Effector memory CD4-positive, alpha-beta T cell (primary cell): Measurements from ENCODE around the gene WFIKKN1.

Experiments
- DNase-seq, 3 donors: peaks; one replicate each; pipeline ENCODE4 v3.0.0-alpha.2; 2020
- H3K27ac ChIP-seq: 2 replicates; pipeline ENCODE4 v1.7.0; 2013; ENCODE audit warnings: mild to moderate bottlenecking, low read length, moderate library complexity; ENCODE audit not compliant: insufficient read depth, poor library complexity, severe bottlenecking
- H3K27me3 ChIP-seq: replicated peaks from 2 replicates; pipeline ENCODE4 v1.7.0; 2013; ENCODE audit warnings: mild to moderate bottlenecking, low read length; ENCODE audit not compliant: insufficient read depth, control insufficient read depth, poor library complexity, severe bottlenecking
- H3K36me3 ChIP-seq: 2 replicates; pipeline ENCODE4 v1.7.0; 2013; ENCODE audit warnings: mild to moderate bottlenecking, low read length, moderate library complexity; ENCODE audit not compliant: control insufficient read depth, insufficient read depth
- H3K4me1 ChIP-seq: 2 replicates; pipeline ENCODE4 v1.7.0; 2013; ENCODE audit warnings: low read length, mild to moderate bottlenecking; ENCODE audit not compliant: control insufficient read depth, insufficient read depth, poor library complexity, severe bottlenecking
- H3K4me3 ChIP-seq: 2 replicates; pipeline ENCODE4 v1.7.0; 2013; ENCODE audit warnings: low read length, low read depth, mild to moderate bottlenecking; ENCODE audit not compliant: insufficient read depth, poor library complexity, severe bottlenecking
- H3K9me3 ChIP-seq: 2 replicates; pipeline ENCODE4 v1.7.0; 2013; ENCODE audit warnings: mild to moderate bottlenecking, low read length, moderate library complexity; ENCODE audit not compliant: control insufficient read depth

Gene WFIKKN1

DNA sequence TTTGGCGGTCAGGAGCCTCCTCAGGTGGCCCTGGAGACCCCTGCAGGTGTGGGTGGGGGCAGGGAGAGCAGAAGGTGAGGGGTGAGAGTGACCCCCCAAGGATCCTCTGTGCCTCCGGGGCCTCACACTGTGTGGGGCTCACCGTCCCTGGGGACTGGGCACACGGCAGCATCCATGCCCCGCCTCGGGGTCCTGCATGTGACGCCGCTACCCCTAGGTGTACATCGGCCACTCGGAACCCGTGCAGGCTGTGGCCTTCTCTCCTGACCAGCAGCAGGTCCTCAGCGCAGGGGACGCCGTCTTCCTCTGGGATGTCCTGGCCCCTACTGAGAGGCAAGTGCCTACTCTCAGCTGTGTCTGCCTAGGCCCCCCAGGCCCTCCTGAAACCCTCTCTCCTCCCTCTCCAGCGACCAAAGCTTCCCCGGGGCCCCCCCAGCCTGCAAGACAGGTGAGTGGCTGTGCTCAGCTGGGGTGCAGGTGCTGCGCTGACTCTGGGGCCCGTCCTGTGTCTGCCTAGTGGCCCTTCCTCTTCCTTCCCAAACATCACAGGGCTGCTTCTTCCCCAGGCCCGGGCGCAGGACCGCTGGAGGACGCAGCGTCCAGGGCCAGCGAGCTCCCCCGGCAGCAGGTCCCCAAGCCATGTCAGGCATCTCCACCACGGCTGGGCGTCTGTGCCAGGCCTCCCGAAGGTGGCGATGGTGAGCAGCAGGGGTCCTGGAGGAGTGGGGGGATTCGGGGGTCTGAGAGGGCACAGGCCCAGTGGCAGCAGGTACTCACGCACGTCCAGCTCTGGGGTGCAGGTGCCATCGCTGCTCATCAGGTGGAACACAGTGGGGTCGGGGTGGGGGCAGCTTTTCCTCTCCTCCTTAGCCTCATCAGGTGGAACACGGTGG is 28.1 kb downstream of the WFIKKN1 start:
- no peaks in the 10 kb centered on the region for H3K36me3 ChIP-seq
- DNase-seq: no peak
- H3K4me3 ChIP-seq: no peak overlapping the region
- H3K9me3 ChIP-seq: no peaks in the 10 kb centered on the region
- H3K27me3 ChIP-seq: no peaks in the 10 kb centered on the region
- no peak overlapping the region for H3K27ac ChIP-seq
- H3K4me1 ChIP-seq: no peaks in the 10 kb centered on the region

DNA sequence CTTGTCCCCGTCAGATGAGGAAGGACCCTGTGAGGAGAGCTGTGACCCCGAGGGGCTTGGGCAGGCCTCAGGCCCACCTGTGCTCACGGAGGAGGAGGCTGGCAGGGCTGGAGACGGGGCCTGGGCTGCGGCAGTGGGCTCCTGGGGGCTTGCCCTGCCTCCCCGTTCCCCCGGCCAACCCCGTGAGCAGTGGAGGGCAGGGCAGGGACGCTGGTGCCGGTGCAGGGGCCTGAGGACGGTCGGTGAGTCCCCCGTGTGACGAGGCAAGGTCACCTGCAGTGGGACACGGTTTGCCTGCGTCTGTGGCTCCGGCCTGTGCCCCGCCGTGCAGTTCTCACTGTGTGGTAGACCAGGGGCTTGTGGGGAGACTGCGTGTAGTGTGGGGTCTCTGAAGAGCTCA is 28.8 kb downstream of the WFIKKN1 start:
- Histone ChIP-seq H3K4me3 (no peak overlapping the region), H3K4me1 (no peaks in the 10 kb centered on the region), H3K9me3 (no peaks in the 10 kb centered on the region), H3K27me3 (no peaks in the 10 kb centered on the region), H3K36me3 (no peaks in the 10 kb centered on the region), H3K27ac (no peak overlapping the region)
- DNase-seq: no peak

DNA sequence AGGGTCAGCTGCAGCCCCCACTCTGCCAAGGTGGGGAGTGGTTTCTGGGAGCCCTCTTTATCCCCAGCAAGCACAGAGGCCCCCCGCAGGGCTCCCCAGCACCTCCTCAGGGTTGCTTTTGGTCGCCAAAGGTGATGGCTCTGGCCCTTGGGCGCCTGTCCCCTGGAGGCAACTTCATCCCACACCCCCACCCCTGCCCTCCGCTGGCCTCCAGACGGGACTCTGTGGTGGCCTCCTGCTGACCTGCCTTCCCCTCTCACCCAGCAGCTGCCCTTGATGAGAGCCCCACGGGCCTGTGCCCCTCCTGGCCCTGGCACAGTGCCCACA is 29.3 kb downstream of the WFIKKN1 start:
- H3K27me3 ChIP-seq: no peaks in the 10 kb centered on the region
- DNase-seq: no peak
- no peak overlapping the region for H3K27ac ChIP-seq
- H3K9me3 ChIP-seq: no peaks in the 10 kb centered on the region
- H3K4me1 ChIP-seq: no peaks in the 10 kb centered on the region
- H3K4me3 ChIP-seq: no peak overlapping the region
- H3K36me3 ChIP-seq: no peaks in the 10 kb centered on the region

DNA sequence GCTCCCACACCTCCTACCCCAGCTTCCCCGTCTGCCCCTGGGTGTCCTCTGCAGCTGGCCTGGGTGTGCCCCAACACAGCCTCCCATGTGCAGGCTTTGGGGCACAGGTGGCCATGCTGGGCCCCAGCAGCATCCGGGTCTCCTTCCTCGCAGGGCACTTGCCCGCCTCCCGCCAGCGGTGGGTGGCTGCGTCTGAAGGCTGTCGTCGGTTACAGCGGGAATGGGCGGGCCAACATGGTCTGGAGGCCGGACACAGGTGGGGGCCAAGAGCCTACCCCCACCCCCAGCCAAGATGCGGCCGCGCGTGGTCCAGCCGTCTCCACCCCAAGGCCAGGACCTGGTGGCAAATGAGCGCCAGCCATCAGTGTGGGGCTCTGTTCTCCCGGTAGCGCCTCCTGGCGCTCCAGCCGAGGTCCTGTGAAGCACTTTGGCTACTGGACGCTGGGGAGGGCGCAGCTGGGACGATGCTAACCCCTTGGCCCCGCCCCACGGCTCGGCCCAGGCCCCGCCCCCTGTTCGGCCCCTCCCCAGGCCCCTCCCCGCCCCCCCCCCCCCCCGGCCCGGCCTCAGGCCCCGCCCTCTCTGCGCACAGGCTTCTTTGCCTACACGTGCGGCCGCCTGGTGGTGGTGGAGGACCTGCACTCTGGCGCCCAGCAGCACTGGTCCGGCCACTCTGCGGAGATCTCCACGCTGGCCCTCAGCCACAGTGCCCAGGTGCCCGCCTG is 29.8 kb downstream of the WFIKKN1 start:
- no peak overlapping the region for H3K4me3 ChIP-seq
- H3K9me3 ChIP-seq: no peaks in the 10 kb centered on the region
- DNase-seq: peak; percentile 44 to 64 (median 56)
- no peak overlapping the region for H3K27ac ChIP-seq
- H3K4me1 ChIP-seq: no peaks in the 10 kb centered on the region
- no peaks in the 10 kb centered on the region for H3K27me3 ChIP-seq
- no peaks in the 10 kb centered on the region for H3K36me3 ChIP-seq

DNA sequence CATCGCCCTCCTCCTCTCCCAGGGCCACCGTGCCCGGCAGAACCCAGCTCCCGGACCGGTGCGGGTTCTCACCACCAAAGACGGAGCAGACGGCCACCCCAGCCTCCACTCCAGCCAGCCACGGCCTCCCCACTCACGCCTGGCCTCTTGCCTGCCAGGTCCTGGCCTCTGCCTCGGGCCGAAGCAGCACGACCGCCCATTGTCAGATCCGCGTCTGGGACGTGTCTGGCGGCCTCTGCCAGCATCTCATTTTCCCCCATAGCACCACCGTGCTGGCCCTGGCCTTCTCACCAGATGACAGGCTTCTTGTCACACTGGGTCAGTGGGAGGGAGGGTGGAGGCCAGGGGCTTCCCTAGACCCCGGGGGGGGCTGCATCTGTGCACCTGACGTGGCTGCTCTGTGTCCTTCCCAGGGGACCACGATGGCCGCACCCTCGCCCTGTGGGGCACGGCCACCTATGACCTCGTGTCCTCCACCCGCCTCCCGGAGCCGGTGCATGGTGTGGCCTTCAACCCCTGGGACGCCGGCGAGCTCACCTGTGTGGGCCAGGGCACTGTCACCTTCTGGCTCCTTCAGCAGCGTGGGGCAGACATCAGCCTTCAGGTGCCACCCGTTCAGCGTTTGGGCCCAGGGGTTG is 30.5 kb downstream of the WFIKKN1 start:
- H3K27ac ChIP-seq: no peak overlapping the region
- no peaks in the 10 kb centered on the region for H3K4me1 ChIP-seq
- no peak overlapping the region for H3K4me3 ChIP-seq
- no peaks in the 10 kb centered on the region for H3K9me3 ChIP-seq
- no peak for DNase-seq
- H3K36me3 ChIP-seq: no peaks in the 10 kb centered on the region
- no peaks in the 10 kb centered on the region for H3K27me3 ChIP-seq

DNA sequence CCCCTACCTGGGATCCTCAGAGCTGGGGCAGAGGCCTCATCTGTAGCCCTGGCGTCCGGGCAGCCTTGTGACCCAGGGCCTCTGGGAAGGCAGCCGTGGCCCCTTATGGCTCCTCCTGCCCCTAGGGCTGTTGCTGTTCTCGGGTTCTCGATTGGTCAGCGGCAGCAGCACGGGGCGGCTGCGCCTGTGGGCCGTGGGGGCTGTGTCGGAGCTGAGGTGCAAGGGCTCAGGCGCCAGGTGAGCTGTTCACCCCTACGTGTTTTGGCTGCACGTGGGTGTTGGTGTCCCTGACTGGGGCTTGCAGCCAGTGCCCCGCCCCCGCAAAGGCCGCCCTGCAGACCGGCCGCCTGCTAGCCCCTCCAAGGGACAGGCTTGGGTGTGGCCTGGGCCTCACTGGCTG is 31.3 kb downstream of the WFIKKN1 start:
- Histone ChIP-seq H3K27me3 (no peaks in the 10 kb centered on the region), H3K4me3 (no peak overlapping the region), H3K27ac (no peak overlapping the region), H3K4me1 (peaks cover 4% of the 10 kb centered on the region), H3K36me3 (no peaks in the 10 kb centered on the region), H3K9me3 (no peaks in the 10 kb centered on the region)
- no peak for DNase-seq

DNA sequence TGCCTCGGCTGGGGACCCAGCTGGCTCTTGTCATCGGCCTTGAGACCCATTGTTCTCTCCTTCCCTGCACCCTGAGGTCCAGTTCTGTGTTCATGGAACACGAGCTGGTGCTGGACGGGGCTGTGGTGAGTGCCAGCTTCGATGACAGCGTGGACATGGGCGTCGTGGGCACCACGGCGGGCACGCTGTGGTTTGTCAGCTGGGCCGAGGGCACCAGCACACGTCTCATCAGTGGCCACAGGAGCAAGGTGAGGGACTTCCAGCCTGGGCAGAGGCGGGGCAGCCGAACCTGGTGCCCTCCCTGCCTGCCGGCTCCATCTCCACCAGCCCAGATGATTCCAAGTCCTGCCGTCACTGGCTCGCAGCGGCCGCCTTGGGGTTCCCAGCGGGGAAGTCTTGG is 31.8 kb downstream of the WFIKKN1 start:
- no peak for DNase-seq
- Histone ChIP-seq H3K4me3 (no peak overlapping the region), H3K27me3 (no peaks in the 10 kb centered on the region), H3K27ac (no peak overlapping the region), H3K4me1 (peaks cover 9% of the 10 kb centered on the region), H3K9me3 (no peaks in the 10 kb centered on the region), H3K36me3 (no peaks in the 10 kb centered on the region)

DNA sequence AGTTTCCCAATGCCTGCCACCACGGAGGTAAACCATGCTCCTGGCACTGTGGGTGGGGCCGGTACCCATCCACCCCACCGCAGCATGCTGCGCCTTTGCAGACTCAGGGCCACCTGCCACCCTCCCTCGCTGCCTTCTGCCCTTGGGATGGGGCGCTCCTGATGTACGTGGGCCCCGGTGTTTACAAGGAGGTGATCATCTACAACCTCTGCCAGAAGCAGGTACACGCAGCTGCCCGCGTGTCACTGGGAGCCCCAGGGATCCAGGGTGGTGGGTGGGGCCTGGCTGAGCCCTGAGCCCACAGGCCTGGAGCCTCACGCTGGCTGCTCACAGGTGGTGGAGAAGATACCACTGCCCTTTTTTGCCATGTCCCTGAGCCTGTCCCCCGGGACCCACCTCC is 35.8 kb downstream of the WFIKKN1 start:
- Histone ChIP-seq H3K36me3 (peaks cover 25% of the 10 kb centered on the region), H3K9me3 (no peaks in the 10 kb centered on the region), H3K4me3 (no peak overlapping the region)

DNA sequence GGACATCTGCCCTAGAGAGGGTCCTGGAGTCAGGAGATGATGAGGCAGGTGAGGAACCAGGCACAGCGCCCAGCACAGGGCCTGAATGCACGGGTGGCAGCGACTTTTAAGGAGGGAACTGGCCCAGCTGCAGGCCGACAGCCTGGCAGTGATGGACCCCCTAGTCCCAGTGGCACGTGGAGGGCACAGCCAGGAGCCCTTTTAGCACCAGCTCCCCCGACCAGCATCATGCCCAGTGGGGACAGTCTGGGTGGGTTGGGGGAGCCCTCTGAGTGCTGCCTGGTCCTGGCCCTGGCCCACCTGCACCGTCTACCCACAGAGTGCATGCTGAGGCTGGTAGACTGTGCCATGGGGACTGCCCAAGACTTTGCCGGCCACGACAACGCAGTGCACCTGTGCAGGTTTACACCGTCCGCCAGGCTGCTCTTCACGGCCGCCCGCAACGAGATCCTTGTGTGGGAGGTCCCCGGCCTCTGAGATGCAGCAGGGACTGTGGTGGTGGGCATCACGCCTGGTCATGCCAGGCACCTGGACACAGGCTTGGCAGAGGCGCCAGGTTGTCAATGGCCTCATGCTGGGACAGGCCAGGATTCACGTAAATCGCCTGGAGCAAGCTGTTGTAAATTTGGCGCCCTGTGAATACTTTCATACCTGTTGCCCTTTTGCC is 36.5 kb downstream of the WFIKKN1 start:
- H3K4me3 ChIP-seq: peak overlapping the region; percentile 80
- peak overlapping the region; percentile 78 for H3K27ac ChIP-seq
- H3K4me1 ChIP-seq: peaks cover 19% of the 10 kb centered on the region
- H3K9me3 ChIP-seq: no peaks in the 10 kb centered on the region
- no peaks in the 10 kb centered on the region for H3K27me3 ChIP-seq
- DNase-seq: no peak
- peaks cover 32% of the 10 kb centered on the region for H3K36me3 ChIP-seq

More for the DNA sequence above, 35.8 kb downstream of the WFIKKN1 start:
- Histone ChIP-seq H3K27me3 (no peaks in the 10 kb centered on the region), H3K4me1 (peaks cover 19% of the 10 kb centered on the region), H3K27ac (no peak overlapping the region)
- no peak for DNase-seq
